ENCODE measurements around the gene GPC6. TPM values are rescaled to one million over a fixed set of nuclear protein-coding genes. Genes with fewer than 3 reads are reported as not detected.

The GPC6 gene
- polyA plus RNA-seq, 1 donor (not counting 4 experiments of a cell fraction or from before 2014, with no cell fraction given) = 0.42 TPM

- H3K9ac ChIP-seq (ENCODE audit: control insufficient read depth, extremely low read depth, insufficient read depth, low read length) = no peak overlapping the region
- dilution Hi-C loops (cut with MboI; ENCODE audit: extremely low pct_ligation_motif_present, low sequenced_read_pairs) = no loop called here
- no peaks in the 10 kb centered on the region for H3K4me1 ChIP-seq (ENCODE audit: control insufficient read depth, extremely low read depth, insufficient read depth, low read length)
- DNase-seq (ENCODE audit: low read depth, low spot score) = no peak
- FAIRE-seq = no peak
- no peaks in the 10 kb centered on the region for H3K9me1 ChIP-seq (ENCODE audit: control insufficient read depth, extremely low read depth, insufficient read depth, low read length)
- H3K27me3 ChIP-seq (ENCODE audit: control insufficient read depth, extremely low read depth, insufficient read depth, low read length) = no peaks in the 10 kb centered on the region
- H3K4me3 ChIP-seq (ENCODE audit: control insufficient read depth in 2 of 3, extremely low read depth in 1 of 3, insufficient read depth in 2 of 3, low read depth in 1 of 3, low read length in 3 of 3) = no peak overlapping the region
- H2AFZ ChIP-seq (ENCODE audit: control insufficient read depth, low read length) = no peak overlapping the region
- H3K36me3 ChIP-seq (ENCODE audit: control insufficient read depth in 2 of 2, extremely low read depth in 1 of 2, insufficient read depth in 2 of 2, low read length in 2 of 2) = no peaks in the 10 kb centered on the region
- no peak overlapping the region for H3K4me2 ChIP-seq (ENCODE audit: control insufficient read depth, extremely low read depth, insufficient read depth, low read depth, low read length)
- no peak overlapping the region for H3K27ac ChIP-seq (ENCODE audit: control insufficient read depth, insufficient read depth, low read length)
- H4K20me1 ChIP-seq (ENCODE audit: control insufficient read depth, extremely low read depth, insufficient read depth, low read length) = no peaks in the 10 kb centered on the region
- TF ChIP-seq CTCF (optimal IDR thresholded peaks at IDR 0.05 in 1 of 3, IDR thresholded peaks at IDR 0.05 in 1 of 3, conservative IDR thresholded peaks at IDR 0.05 in 1 of 3; ENCODE audit: extremely low read depth in 1 of 3, insufficient read depth in 2 of 3, low read length in 3 of 3) (no peak), EZH2 (IDR thresholded peaks at IDR 0.05; ENCODE audit: low read length) (no peak)
- no peaks in the 10 kb centered on the region for H3K9me3 ChIP-seq (ENCODE audit: control insufficient read depth, low read depth, low read length)
- no peaks in the 10 kb centered on the region for H3K79me2 ChIP-seq (ENCODE audit: control insufficient read depth, insufficient read depth, low read length)
Measured at GRCh38 chr13:93496985-93497673, 270.5 kb downstream of the GPC6 start.

- Histone ChIP-seq H3K9ac (ENCODE audit: control insufficient read depth, extremely low read depth, insufficient read depth, low read length) (no peak overlapping the region), H3K4me1 (ENCODE audit: control insufficient read depth, extremely low read depth, insufficient read depth, low read length) (no peaks in the 10 kb centered on the region), H3K27ac (ENCODE audit: control insufficient read depth, insufficient read depth, low read length) (no peak overlapping the region), H3K36me3 (ENCODE audit: control insufficient read depth in 2 of 2, extremely low read depth in 1 of 2, insufficient read depth in 2 of 2, low read length in 2 of 2) (no peaks in the 10 kb centered on the region), H3K9me3 (ENCODE audit: control insufficient read depth, low read depth, low read length) (no peaks in the 10 kb centered on the region), H3K9me1 (ENCODE audit: control insufficient read depth, extremely low read depth, insufficient read depth, low read length) (no peaks in the 10 kb centered on the region), H3K4me2 (ENCODE audit: control insufficient read depth, extremely low read depth, insufficient read depth, low read depth, low read length) (no peak overlapping the region), H3K4me3 (ENCODE audit: control insufficient read depth in 2 of 3, extremely low read depth in 1 of 3, insufficient read depth in 2 of 3, low read depth in 1 of 3, low read length in 3 of 3) (no peak overlapping the region), H3K79me2 (ENCODE audit: control insufficient read depth, insufficient read depth, low read length) (no peaks in the 10 kb centered on the region), H4K20me1 (ENCODE audit: control insufficient read depth, extremely low read depth, insufficient read depth, low read length) (no peaks in the 10 kb centered on the region), H2AFZ (ENCODE audit: control insufficient read depth, low read length) (no peak overlapping the region), H3K27me3 (ENCODE audit: control insufficient read depth, extremely low read depth, insufficient read depth, low read length) (no peaks in the 10 kb centered on the region)
- no peak for FAIRE-seq
- DNase-seq (ENCODE audit: low read depth, low spot score) = no peak
- no peak for TF ChIP-seq EZH2 (IDR thresholded peaks at IDR 0.05; ENCODE audit: low read length)
- TF ChIP-seq CTCF (optimal IDR thresholded peaks at IDR 0.05 in 1 of 3, IDR thresholded peaks at IDR 0.05 in 1 of 3, conservative IDR thresholded peaks at IDR 0.05 in 1 of 3; ENCODE audit: extremely low read depth in 1 of 3, insufficient read depth in 2 of 3, low read length in 3 of 3) = no peak
- dilution Hi-C loops (cut with MboI; ENCODE audit: extremely low pct_ligation_motif_present, low sequenced_read_pairs) = no loop called here
Measured at GRCh38 chr13:93499991-93500390, 273.4 kb downstream of the GPC6 start.

Data from keratinocyte (primary cell).